GM12878 (cell line): ENCODE measurements around the gene LKAAEAR1. TPM values are rescaled to one million over a fixed set of nuclear protein-coding genes. Genes with fewer than 3 reads are reported as not detected.

ENCODE experiments used
- ATAC-seq: fragments of 200-7000 bp; cut with Tn5 transposase; 3 replicates; pipeline ENCODE4 v1.9.1; 2020; ENCODE audit warnings: mild to moderate bottlenecking, moderate library complexity
- BruUV-seq: library from RNA; stranded (reverse); fragments of 400-500 nt; replicated peaks from 2 replicates; lab custom pipeline; 2021; lab: Mats Ljungman, UMichigan
- CTCF ChIA-PET: fragments of 300-600 bp; sonication (Branson Sonifier 250); formaldehyde crosslinking; extraction: SDS; loops from one replicate; lab custom pipeline; 2021; ENCODE audit warnings: inconsistent platforms; lab: Yijun Ruan, JAX
- POLR2A ChIA-PET: fragments of 350-600 bp; formaldehyde crosslinking; extraction: SDS; loops from one replicate; lab custom pipeline; 2021; ENCODE audit warnings: inconsistent platforms; lab: Charles Lee
- RAD21 ChIA-PET: fragments of 300-600 bp; sonication (Branson Sonifier 250); formaldehyde crosslinking; loops from one replicate; lab custom pipeline; 2023; ENCODE audit warnings: antibody characterized with exemption; ENCODE audit not compliant: unreplicated experiment; lab: Charles Lee
- SMC1A ChIA-PET: fragments of 300-600 bp; sonication (Branson Sonifier 250); formaldehyde crosslinking; loops from one replicate; lab custom pipeline; 2023; ENCODE audit not compliant: unreplicated experiment, uncharacterized antibody; lab: Charles Lee
- DNase-seq: peaks from one replicate; pipeline ENCODE4 v3.0.0-alpha.2; 2011; ENCODE audit warnings: low read depth, low spot score
- FAIRE-seq: peaks from 3 replicates; lab custom pipeline; 2011; peaks lifted over from hg19 to GRCh38; lab: Jason Lieb, UNC
- H2AFZ ChIP-seq: 2 replicates; pipeline ENCODE4 v1.6.0; 2011; ENCODE audit warnings: low read depth, low read length, control low read depth; ENCODE audit not compliant: control insufficient read depth
- H3K27ac ChIP-seq: 2 replicates; pipeline ENCODE4 v1.5.1; 2011; ENCODE audit warnings: control low read depth; ENCODE audit not compliant: control insufficient read depth, insufficient read depth
- H3K27me3 ChIP-seq, 2 experiments: replicated peaks in 1 of 2; 2 replicates each; pipeline versions ENCODE4 v1.6.0 to v1.6.1; 2011; ENCODE audit warnings: low read length in 1 of 2; ENCODE audit not compliant: control insufficient read depth in 2 of 2, insufficient read depth in 2 of 2
- H3K36me3 ChIP-seq, 2 experiments: 2 replicates each; pipeline ENCODE4 v1.5.1; 2011; ENCODE audit warnings: low read length in 1 of 2; ENCODE audit not compliant: control insufficient read depth in 2 of 2, insufficient read depth in 2 of 2
- H3K4me1 ChIP-seq: 2 replicates; pipeline ENCODE4 v1.6.1; 2011; ENCODE audit warnings: mild to moderate bottlenecking, low read length, moderate library complexity, mixed read lengths; ENCODE audit not compliant: control insufficient read depth, insufficient read depth
- H3K4me2 ChIP-seq: 2 replicates; pipeline ENCODE4 v1.6.0; 2011; ENCODE audit warnings: control low read depth; ENCODE audit not compliant: control insufficient read depth, insufficient read depth
- H3K4me3 ChIP-seq: fragments of 200-600 bp; sonication (generic); 2 replicates; pipeline ENCODE4 v1.5.1; 2016
- H3K79me2 ChIP-seq: 2 replicates; pipeline ENCODE4 v1.6.0; 2011; ENCODE audit warnings: low read length; ENCODE audit not compliant: control insufficient read depth, insufficient read depth
- H3K9ac ChIP-seq: 2 replicates; pipeline ENCODE4 v1.8.0; 2011; ENCODE audit warnings: low read length, control low read depth, mixed read lengths; ENCODE audit not compliant: control insufficient read depth, insufficient read depth
- H3K9me3 ChIP-seq: replicated peaks from 3 replicates; pipeline ENCODE4 v1.5.1; 2011; ENCODE audit warnings: mild to moderate bottlenecking, low read length; ENCODE audit not compliant: control insufficient read depth, insufficient read depth
- H4K20me1 ChIP-seq: 2 replicates; pipeline ENCODE4 v1.6.0; 2011; ENCODE audit not compliant: control insufficient read depth, insufficient read depth
- EED ChIP-seq: sonication (generic); IDR thresholded peaks from 2 replicates; pipeline ENCODE4 v1.6.1; 2016; ENCODE audit warnings: antibody characterized with exemption, low read depth
- FOXM1 ChIP-seq: IDR thresholded peaks from 2 replicates; pipeline ENCODE4 v1.6.1; 2012; ENCODE audit warnings: low read depth, mild to moderate bottlenecking, inconsistent platforms, low read length, moderate library complexity
- HDAC6 ChIP-seq: fragments of 200-600 bp; sonication (generic); IDR thresholded peaks from one replicate; pipeline ENCODE4 v1.8.0; 2017; ENCODE audit warnings: antibody characterized with exemption; ENCODE audit not compliant: unreplicated experiment
- IRF4 ChIP-seq: IDR thresholded peaks from 2 replicates; pipeline ENCODE4 v1.6.1; 2011; ENCODE audit warnings: low read depth, low read length
- IRF5 ChIP-seq: fragments of 450-650 bp; IDR thresholded peaks from 2 replicates; pipeline ENCODE4 v1.6.1; 2017; ENCODE audit warnings: borderline replicate concordance
- MEF2B ChIP-seq: fragments of 450-650 bp; IDR thresholded peaks from 2 replicates; pipeline ENCODE4 v1.6.1; 2018; ENCODE audit warnings: mild to moderate bottlenecking, moderate library complexity; ENCODE audit not compliant: partially characterized antibody, poor library complexity, severe bottlenecking
- NFYA ChIP-seq: IDR thresholded peaks from 2 replicates; pipeline ENCODE4 v1.6.1; 2011; ENCODE audit warnings: low read depth, mild to moderate bottlenecking, low read length, improper control_type of control experiment, borderline replicate concordance
- NR2C2 ChIP-seq: IDR thresholded peaks from 2 replicates; pipeline ENCODE4 v1.6.1; 2011; ENCODE audit warnings: borderline replicate concordance, low read depth; ENCODE audit not compliant: control insufficient read depth, insufficient read length
- PAX8 ChIP-seq: fragments of 450-650 bp; IDR thresholded peaks from 2 replicates; pipeline ENCODE4 v1.6.1; 2017; ENCODE audit warnings: mild to moderate bottlenecking, moderate library complexity
- POLR2A ChIP-seq: IDR thresholded peaks from 2 replicates; pipeline ENCODE4 v1.6.1; 2011; ENCODE audit warnings: low read depth, mild to moderate bottlenecking, low read length
- RBBP5 ChIP-seq: fragments of 200-600 bp; sonication (generic); conservative IDR thresholded peaks from 2 replicates; pipeline ENCODE4 v1.6.1; 2016
- RCOR1 ChIP-seq: conservative IDR thresholded peaks from 2 replicates; pipeline ENCODE4 v1.6.1; 2012; ENCODE audit warnings: low read depth, low read length, improper control_type of control experiment
- SMAD1 ChIP-seq: fragments of 450-650 bp; IDR thresholded peaks from 2 replicates; pipeline ENCODE4 v1.6.1; 2018; ENCODE audit warnings: mild to moderate bottlenecking, low read depth; ENCODE audit not compliant: partially characterized antibody
- SMARCA5 ChIP-seq: fragments of 450-650 bp; IDR thresholded peaks from 2 replicates; pipeline ENCODE4 v1.6.1; 2017; ENCODE audit warnings: mild to moderate bottlenecking
- WRNIP1 ChIP-seq: IDR thresholded peaks from 2 replicates; pipeline ENCODE4 v1.6.1; 2011; ENCODE audit warnings: low read depth, low read length, improper control_type of control experiment, borderline replicate concordance
- YBX1 ChIP-seq: fragments of 450-650 bp; IDR thresholded peaks from 2 replicates; pipeline ENCODE4 v1.6.1; 2016; ENCODE audit warnings: antibody characterized with exemption
- WGBS: methylation state at CpG from one replicate; pipeline ENCODE4 v1.1.6; 2016; ENCODE audit warnings: low lambda C conversion rate; ENCODE audit not compliant: insufficient replicate concordance, insufficient coverage; ENCODE audit errors: missing lambda C conversion rate; 5-methylcytosine and 5-hydroxymethylcytosine counted together
- in situ Hi-C: fragments of 300-500 bp; cut with MboI; formaldehyde crosslinking; loops from 9 replicates; pipeline ENCODE4 v1.14.3; 2018; ENCODE audit warnings: mixed read lengths
- intact Hi-C: fragments of 100-400 bp; cut with micrococcal nuclease; formaldehyde crosslinking; loops from one replicate; pipeline ENCODE4 v1.14.2; 2022; ENCODE audit not compliant: unreplicated experiment
- polyA plus RNA-seq, 11 experiments: library from polyadenylated mRNA; depleted of rRNA in 4 of 11; unstranded in 6 of 11; stranded (reverse) in 5 of 11; fragments of >200 nt; fragmentation: Nextera tagmentation in 4 of 11; fragmentation: Illumina TruSeq in 1 of 11; extraction: Ambion mirVana in 4 of 11; extraction: Trizol in 1 of 11; gene quantifications; 1 replicate in 1 of 11; 2 replicates in 10 of 11; pipeline versions ENCODE4 v1.2.1 to v1.2.3, GENCODE V29; 2011 to 2016; ENCODE audit warnings: inconsistent platforms in 2 of 11, missing spikeins in 2 of 11, low read depth in 1 of 11
- total RNA-seq, 4 experiments: library from RNA; depleted of rRNA in 3 of 4; stranded (reverse); fragments of >200 nt in 3 of 4; fragmentation: Illumina TruSeq in 1 of 4; extraction: Trizol in 1 of 4; gene quantifications; 2 replicates each; pipeline versions ENCODE4 v1.2.1 to v1.2.3, GENCODE V29; 2013 to 2021

Gene LKAAEAR1
- total and polyA plus RNA-seq, 10 of the 15 experiments (the other 5 are each of a cell fraction or from before 2014, with no cell fraction given), result not detected

- Histone ChIP-seq H3K79me2 (no peaks in the 10 kb centered on the region), H3K27ac (no peak overlapping the region), H3K4me3 (no peak overlapping the region), H3K9me3 (no peaks in the 10 kb centered on the region), H4K20me1 (no peaks in the 10 kb centered on the region), H3K27me3 (peaks cover 0 to 3% of the 10 kb centered on the region in 2 experiments; a peak in 1 of 4 replicates), H3K4me2 (no peak overlapping the region), H3K4me1 (peaks cover 5% of the 10 kb centered on the region), H3K36me3 (no peaks in the 10 kb centered on the region), H2AFZ (no peak overlapping the region), H3K9ac (no peak overlapping the region)
- POLR2A ChIA-PET, result interaction anchor here (0.6 to 1.0 kb wide), 2 partner anchors 33 to 588 kb away, joined by 3 read pairs; no protein-coding TSS in a partner anchor
- intact Hi-C loops (no loop called here), in situ Hi-C loops (no loop called here)
- ATAC-seq (no peak), FAIRE-seq (no peak), DNase-seq (no peak)
- SMC1A ChIA-PET, result no interaction called here
- RAD21 ChIA-PET, result interaction anchor here (1.1 kb wide), 1 partner anchor 39 kb away, joined by 4 read pairs; no protein-coding TSS in a partner anchor
- CTCF ChIA-PET, result interaction anchor here (1.2 to 2.8 kb wide), 4 partner anchors 17 to 59 kb away, joined by 3 to 12 read pairs (median 6); partner anchors contain the start of gene LKAAEAR1
- WGBS, result 47% methylated on average over 12 of the region's 17 CpGs
- TF ChIP-seq RCOR1, result no peak
- no peak for TF ChIP-seq IRF4
- TF ChIP-seq POLR2A, result no peak
- TF ChIP-seq PAX8, result no peak
- TF ChIP-seq NFYA, result no peak
- TF ChIP-seq YBX1, result no peak
- TF ChIP-seq NR2C2, result no peak
- no peak for TF ChIP-seq RBBP5
- TF ChIP-seq SMAD1, result no peak
- no peak for TF ChIP-seq SMARCA5
- TF ChIP-seq WRNIP1, result no peak
- TF ChIP-seq HDAC6, result no peak
- TF ChIP-seq IRF5, result no peak
- no peak for TF ChIP-seq MEF2B
- no peak for TF ChIP-seq EED
- no peak for TF ChIP-seq FOXM1
- BruUV-seq, result no TSS peak
Measured at GRCh38 chr20:64116541-64117431, 32.6 kb upstream of the LKAAEAR1 start.
